ENCODE results near the gene MCL1. TPM values are rescaled to one million over a fixed set of nuclear protein-coding genes. Genes with fewer than 3 reads are reported as not detected.
"Not testable (repeated sequence)": the region's sequence is repeated elsewhere in the genome, so short reads cannot be mapped to it uniquely, and the experiment has no call there.

The MCL1 gene
- total and polyA plus RNA-seq, 4 donors: 109 to 336 (median 300) TPM

GRCh38 chr1:150575072-150575489 lies 4.3 kb downstream of the MCL1 start:
- no peaks in the 10 kb centered on the region for H3K9me3 ChIP-seq (ENCODE audit: control insufficient read depth in 4 of 4, insufficient read depth in 3 of 4, low read length in 3 of 4)
- DNase-seq: no peak
- peaks cover 7 to 40% (median 21%) of the 10 kb centered on the region in 5 donors for H3K4me1 ChIP-seq (ENCODE audit: control insufficient read depth in 5 of 5, insufficient read depth in 5 of 5, low read length in 5 of 5)
- H3K36me3 ChIP-seq (ENCODE audit: control insufficient read depth in 4 of 4, insufficient read depth in 4 of 4, low read length in 4 of 4): peaks cover 20 to 59% (median 40%) of the 10 kb centered on the region in 4 donors
- no peaks in the 10 kb centered on the region for H3K27me3 ChIP-seq (ENCODE audit: control insufficient read depth in 3 of 3, insufficient read depth in 3 of 3, low read length in 2 of 3)
- peak overlapping the region in 1 of 2 donors; percentile 61 for H3K9ac ChIP-seq (ENCODE audit: insufficient read depth in 1 of 2, low read length in 2 of 2)
- H3K4me3 ChIP-seq: peak overlapping the region; percentile 36
- H3K27ac ChIP-seq (ENCODE audit: low read depth in 1 of 2, low read length in 1 of 2): peak overlapping the region; percentile 58 to 98
- TF ChIP-seq CTCF (IDR thresholded peaks at IDR 0.05; ENCODE audit: control extremely low read depth, extremely low read depth): no peak
- WGBS, 2 donors: 31 to 65% methylated on average over 4 of the region's 4 CpGs
- ATAC-seq (ENCODE audit: insufficient read depth, low FRiP score): no peak

- H3K9ac ChIP-seq (ENCODE audit: insufficient read depth in 1 of 2, low read length in 2 of 2): peak overlapping the region in 1 of 2 donors; percentile 47
- WGBS, 2 donors: 39 to 58% methylated on average over 6 of the region's 6 CpGs
- DNase-seq: peak in 1 of 3 donors; percentile 37
- no peak for ATAC-seq (ENCODE audit: insufficient read depth, low FRiP score)
- peaks cover 7 to 42% (median 19%) of the 10 kb centered on the region in 5 donors for H3K4me1 ChIP-seq (ENCODE audit: control insufficient read depth in 5 of 5, insufficient read depth in 5 of 5, low read length in 5 of 5)
- no peaks in the 10 kb centered on the region for H3K9me3 ChIP-seq (ENCODE audit: control insufficient read depth in 4 of 4, insufficient read depth in 3 of 4, low read length in 3 of 4)
- peak overlapping the region; percentile 36 for H3K4me3 ChIP-seq
- H3K36me3 ChIP-seq (ENCODE audit: control insufficient read depth in 4 of 4, insufficient read depth in 4 of 4, low read length in 4 of 4): peaks cover 20 to 59% (median 41%) of the 10 kb centered on the region in 4 donors
- no peaks in the 10 kb centered on the region for H3K27me3 ChIP-seq (ENCODE audit: control insufficient read depth in 3 of 3, insufficient read depth in 3 of 3, low read length in 2 of 3)
- peak overlapping the region; percentile 58 to 98 for H3K27ac ChIP-seq (ENCODE audit: low read depth in 1 of 2, low read length in 1 of 2)
- no peak for TF ChIP-seq CTCF (IDR thresholded peaks at IDR 0.05; ENCODE audit: control extremely low read depth, extremely low read depth)
These were observed 4.9 kb downstream of the MCL1 start for GRCh38 chr1:150574260-150575071.

- DNase-seq; H3K9me3 ChIP-seq (ENCODE audit: control insufficient read depth in 4 of 4, insufficient read depth in 3 of 4, low read length in 3 of 4); H3K9ac ChIP-seq (ENCODE audit: insufficient read depth in 1 of 2, low read length in 2 of 2); ATAC-seq (ENCODE audit: insufficient read depth, low FRiP score); H3K4me3 ChIP-seq; H3K27me3 ChIP-seq (ENCODE audit: control insufficient read depth in 3 of 3, insufficient read depth in 3 of 3, low read length in 2 of 3): not testable (repeated sequence)
- Histone ChIP-seq H3K36me3 (ENCODE audit: control insufficient read depth in 4 of 4, insufficient read depth in 4 of 4, low read length in 4 of 4) (peaks cover 20 to 54% (median 41%) of the 10 kb centered on the region in 4 donors), H3K4me1 (ENCODE audit: control insufficient read depth in 5 of 5, insufficient read depth in 5 of 5, low read length in 5 of 5) (peaks cover 11 to 51% (median 23%) of the 10 kb centered on the region in 5 donors), H3K27ac (ENCODE audit: low read depth in 1 of 2, low read length in 1 of 2) (peak overlapping the region in 1 of 2 donors; percentile 56)
- WGBS, 2 donors: 67 to 91% methylated on average over 13 of the region's 13 CpGs
These were observed 5.8 kb downstream of the MCL1 start for GRCh38 chr1:150573648-150574071.

- H3K27me3 ChIP-seq (ENCODE audit: control insufficient read depth in 3 of 3, insufficient read depth in 3 of 3, low read length in 2 of 3): no peaks in the 10 kb centered on the region
- H3K36me3 ChIP-seq (ENCODE audit: control insufficient read depth in 4 of 4, insufficient read depth in 4 of 4, low read length in 4 of 4): peaks cover 20 to 48% (median 39%) of the 10 kb centered on the region in 4 donors
- WGBS, 2 donors: 45 to 75% methylated on average over 4 of the region's 4 CpGs
- H3K9ac ChIP-seq (ENCODE audit: insufficient read depth in 1 of 2, low read length in 2 of 2): no peak overlapping the region
- no peak for TF ChIP-seq CTCF (IDR thresholded peaks at IDR 0.05; ENCODE audit: control extremely low read depth, extremely low read depth)
- peak overlapping the region; percentile 28 to 56 for H3K27ac ChIP-seq (ENCODE audit: low read depth in 1 of 2, low read length in 1 of 2)
- H3K9me3 ChIP-seq (ENCODE audit: control insufficient read depth in 4 of 4, insufficient read depth in 3 of 4, low read length in 3 of 4): no peaks in the 10 kb centered on the region
- H3K4me3 ChIP-seq: no peak overlapping the region
- DNase-seq (no peak), ATAC-seq (ENCODE audit: insufficient read depth, low FRiP score) (no peak)
- H3K4me1 ChIP-seq (ENCODE audit: control insufficient read depth in 5 of 5, insufficient read depth in 5 of 5, low read length in 5 of 5): peaks cover 11 to 56% (median 26%) of the 10 kb centered on the region in 5 donors
These were observed 6.3 kb downstream of the MCL1 start for GRCh38 chr1:150572918-150573647.
